DMS153 (cell line): Measurements from ENCODE around the gene OSBPL8.

ENCODE experiments used
- DNase-seq: peaks from one replicate; lab custom pipeline; 2025; lab: John Stamatoyannopoulos, UW

The OSBPL8 gene

GRCh38 chr12:76556368-76556767, 3.2 kb downstream of the OSBPL8 start:
- DNase-seq = no peak

- no peak for DNase-seq
These were observed 3.8 kb downstream of the OSBPL8 start for GRCh38 chr12:76555797-76556196.

GRCh38 chr12:76555231-76555767, 4.3 kb downstream of the OSBPL8 start:
- no peak for DNase-seq

- no peak for DNase-seq
These were observed 5.0 kb downstream of the OSBPL8 start for GRCh38 chr12:76554405-76555230.

GRCh38 chr12:76552343-76552938, 7.1 kb downstream of the OSBPL8 start:
- DNase-seq = no peak

DNA sequence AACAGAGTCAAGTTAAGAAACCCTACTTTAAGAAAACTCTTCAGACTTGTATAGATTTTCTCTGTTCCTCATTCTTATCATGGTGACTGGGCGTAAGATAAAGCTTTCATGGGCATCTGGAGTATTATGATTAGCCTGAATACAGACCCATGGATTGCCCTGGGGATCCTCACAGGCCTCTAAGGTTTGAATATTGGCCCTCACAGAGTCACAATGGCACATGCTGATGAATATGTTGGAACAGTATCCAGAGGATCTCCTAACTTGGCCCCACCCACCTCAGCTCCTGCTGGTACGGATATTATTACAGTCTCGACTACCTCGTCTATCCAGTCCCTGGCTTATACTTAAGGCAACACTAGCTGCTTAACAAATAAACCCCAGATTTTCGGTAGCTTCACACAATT, 8.1 kb downstream of the OSBPL8 start:
- DNase-seq = no peak

DNA sequence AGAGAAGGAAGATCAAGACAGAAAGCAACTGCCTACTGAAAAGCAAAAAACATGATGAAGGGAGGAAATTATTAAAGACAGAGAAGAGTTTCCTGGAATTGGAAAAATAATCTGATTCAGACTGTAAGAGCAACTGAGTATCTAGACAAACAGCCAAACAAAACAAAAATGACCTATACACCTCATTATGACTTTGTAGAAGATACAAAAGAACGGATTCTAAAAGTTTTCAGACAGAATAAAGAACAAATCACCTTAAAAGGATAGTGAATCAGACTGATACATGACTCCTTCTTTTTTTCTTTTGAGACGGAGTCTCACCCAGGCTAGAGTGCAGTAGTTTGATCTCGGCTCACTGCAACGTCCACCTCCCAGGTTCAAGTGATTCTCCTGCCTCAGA, 10.4 kb downstream of the OSBPL8 start:
- no peak for DNase-seq

DNA sequence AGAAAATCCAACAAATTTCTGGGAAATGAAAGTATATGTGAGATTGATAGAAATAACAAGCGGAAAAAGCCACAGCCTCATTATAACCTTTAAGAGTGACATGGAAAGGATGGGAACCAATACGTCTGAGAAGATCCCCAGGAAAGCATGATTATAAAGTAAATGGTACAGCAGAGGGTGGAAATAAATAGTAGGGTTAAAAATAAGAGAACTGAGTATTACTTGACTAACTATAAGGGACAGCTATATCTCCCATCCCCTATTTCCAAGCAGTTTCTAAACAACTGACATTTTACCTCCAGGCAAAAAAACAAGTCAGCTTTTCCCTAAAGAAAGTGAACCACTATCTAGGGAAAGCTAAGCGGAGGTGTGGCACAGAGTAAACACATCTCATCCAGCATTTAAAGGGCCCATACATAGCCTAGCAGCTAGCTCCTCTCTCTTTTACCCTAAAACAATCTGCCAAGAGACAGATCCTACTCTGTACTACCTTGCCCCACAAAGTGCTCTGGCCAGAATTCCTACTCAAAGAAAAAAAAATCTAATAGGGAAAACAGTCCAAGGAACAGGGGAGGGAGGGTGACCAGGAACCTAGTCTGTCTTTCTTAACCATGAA, 11.2 kb downstream of the OSBPL8 start:
- no peak for DNase-seq

- DNase-seq = no peak
These were observed 12.0 kb downstream of the OSBPL8 start for GRCh38 chr12:76547526-76547925.

- no peak for DNase-seq
These were observed 12.7 kb downstream of the OSBPL8 start for GRCh38 chr12:76546889-76547288.

DNA sequence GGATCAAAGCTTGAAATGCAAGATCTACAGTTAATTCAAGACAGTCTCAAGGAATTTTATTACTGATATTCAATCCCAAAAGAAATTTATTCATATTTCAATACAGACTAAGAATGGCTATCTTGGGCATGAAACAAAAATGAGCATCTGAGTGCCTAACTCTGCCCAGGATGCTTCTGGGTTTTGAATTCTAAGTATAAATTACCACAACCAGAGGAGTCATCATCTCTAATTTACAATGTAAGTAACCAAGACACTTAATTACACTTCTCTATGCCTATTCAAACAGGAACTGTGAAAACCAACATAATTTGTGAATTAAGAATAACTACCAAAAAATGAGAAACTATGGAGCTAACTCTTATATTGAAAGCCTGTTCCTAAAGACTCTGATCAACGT, 14.1 kb downstream of the OSBPL8 start:
- DNase-seq = no peak

DNA sequence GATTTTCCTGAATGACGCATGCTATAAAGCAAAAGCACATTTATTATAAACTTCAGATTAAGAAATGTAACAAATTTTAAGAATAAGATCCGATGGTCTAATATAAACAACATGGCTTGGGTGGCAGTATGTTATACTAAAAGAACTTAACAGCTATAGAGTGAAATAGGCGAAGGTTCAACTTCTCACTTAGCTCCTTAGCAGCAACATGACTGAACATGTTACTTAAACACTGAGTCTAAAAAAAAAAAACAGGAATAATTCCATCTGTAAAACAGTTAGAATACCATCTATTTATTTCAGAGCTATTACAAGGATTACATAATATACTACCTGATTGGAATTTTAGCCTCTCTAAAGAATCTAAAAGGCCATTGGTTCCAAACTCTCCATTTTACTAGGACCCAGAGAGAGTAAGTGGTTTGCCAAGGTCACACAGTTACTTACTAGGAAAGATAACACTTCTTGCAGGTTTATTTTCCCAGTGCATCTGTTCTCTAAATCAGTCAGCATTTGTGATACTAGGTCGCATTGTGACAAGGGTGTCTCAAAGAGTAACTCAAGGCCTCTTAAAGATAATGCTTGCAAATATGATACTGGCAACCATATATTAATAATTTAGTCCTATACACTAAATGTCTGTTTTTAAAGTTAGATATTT, 14.8 kb downstream of the OSBPL8 start:
- DNase-seq = no peak

DNA sequence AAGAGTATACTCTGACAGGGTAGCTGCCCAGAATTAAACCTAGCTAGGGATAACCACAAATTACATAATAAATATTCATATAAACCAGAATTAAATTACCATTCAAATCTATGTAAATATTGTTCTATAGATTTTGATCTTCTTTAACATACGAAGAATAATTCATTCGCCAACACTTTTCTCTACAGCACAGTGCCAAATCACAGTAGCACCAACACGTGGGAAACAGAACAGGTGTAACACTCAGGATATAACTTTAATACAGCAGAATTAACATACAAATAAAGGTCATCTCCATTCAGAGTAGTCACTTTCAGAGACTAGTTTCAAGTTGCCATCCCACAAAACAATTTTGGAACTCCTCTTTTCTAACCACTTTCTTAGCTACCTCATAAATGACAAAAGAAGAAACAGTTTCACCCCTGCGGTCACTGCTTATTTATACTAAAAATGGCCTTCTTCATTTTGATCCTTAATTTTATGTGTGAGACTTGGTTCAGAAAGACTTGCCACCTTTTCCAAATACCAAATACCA, 15.7 kb downstream of the OSBPL8 start:
- DNase-seq = no peak

DNA sequence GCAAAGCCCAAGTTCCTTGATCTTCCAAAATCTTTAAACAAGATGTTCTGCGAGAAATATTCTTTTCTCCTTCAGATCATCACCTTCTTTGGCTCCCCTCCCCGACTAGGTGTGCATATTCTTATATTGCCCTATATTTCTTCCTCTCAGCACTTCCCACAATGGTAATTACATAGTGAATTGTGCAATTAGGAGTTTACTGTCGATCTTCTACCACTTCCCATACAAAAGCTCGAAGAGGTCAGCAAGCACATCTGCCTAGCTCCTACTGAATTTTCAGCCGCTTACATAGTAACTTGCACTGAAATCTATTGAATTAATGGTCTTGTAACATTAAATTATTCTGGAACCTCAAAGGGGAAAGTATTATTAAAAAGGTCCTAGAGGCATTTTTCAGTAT, 16.7 kb downstream of the OSBPL8 start:
- DNase-seq = no peak

GRCh38 chr12:76539727-76540126, 19.8 kb downstream of the OSBPL8 start:
- no peak for DNase-seq

- DNase-seq = no peak
These were observed 21.6 kb downstream of the OSBPL8 start for GRCh38 chr12:76537923-76538322.

DNA sequence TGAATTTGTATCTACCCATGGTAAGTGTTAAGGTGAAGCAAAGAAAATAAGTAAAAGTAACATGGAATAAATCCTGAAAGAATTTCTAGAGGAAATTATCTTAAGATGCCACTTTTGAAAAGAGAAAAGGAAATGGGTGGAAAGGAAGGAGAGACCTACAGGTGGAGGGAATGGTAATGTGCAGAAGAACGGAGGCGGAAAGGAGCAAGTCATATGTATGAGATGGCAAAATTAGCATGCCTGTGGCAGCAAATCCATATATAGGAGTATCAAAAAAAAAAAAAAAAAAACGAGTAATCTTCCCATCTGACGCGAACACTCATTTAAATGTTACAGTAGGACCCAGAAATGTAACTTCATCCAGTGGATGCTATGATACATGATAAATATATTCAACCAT, 23.0 kb downstream of the OSBPL8 start:
- DNase-seq = no peak

DNA sequence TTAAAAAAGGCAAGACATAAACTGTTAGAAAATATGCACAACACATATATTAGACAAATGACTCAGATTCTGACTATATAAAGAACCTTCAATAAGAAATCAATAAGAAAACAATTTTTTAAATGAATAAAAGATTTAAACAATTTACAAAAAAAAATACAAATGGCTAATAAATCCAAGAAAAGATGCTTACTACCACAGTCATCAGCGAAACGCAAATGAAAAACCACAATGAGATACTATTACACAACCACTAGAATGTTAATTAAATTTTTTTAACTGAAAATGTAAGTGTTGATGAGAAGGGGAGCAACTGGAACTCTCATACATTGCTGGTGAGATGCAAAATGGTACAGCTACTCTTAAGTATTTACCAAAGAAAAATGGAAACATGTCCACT, 24.4 kb downstream of the OSBPL8 start:
- no peak for DNase-seq

DNA sequence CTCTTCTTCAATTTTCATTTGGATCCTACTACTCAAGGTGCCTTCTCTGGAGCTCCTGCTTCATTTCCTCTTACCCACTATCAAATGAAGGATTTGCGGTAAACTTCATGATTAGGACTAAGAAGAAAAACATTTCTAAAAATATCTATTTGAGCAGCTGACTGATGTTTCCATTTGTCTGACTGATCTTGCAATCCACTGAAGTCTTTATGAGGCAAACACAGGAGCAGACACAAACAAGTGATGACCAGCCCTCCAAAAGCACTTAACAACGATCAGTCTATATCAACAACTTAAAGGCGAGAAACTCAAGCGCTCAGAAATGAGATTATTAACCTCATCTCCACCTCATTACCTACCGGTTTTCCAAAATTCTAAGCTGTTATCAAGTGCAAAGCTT, 26.2 kb downstream of the OSBPL8 start:
- no peak for DNase-seq

GRCh38 chr12:76532520-76532919, 27.1 kb downstream of the OSBPL8 start:
- no peak for DNase-seq

GRCh38 chr12:76531056-76531455, 28.5 kb downstream of the OSBPL8 start:
- DNase-seq = no peak

DNA sequence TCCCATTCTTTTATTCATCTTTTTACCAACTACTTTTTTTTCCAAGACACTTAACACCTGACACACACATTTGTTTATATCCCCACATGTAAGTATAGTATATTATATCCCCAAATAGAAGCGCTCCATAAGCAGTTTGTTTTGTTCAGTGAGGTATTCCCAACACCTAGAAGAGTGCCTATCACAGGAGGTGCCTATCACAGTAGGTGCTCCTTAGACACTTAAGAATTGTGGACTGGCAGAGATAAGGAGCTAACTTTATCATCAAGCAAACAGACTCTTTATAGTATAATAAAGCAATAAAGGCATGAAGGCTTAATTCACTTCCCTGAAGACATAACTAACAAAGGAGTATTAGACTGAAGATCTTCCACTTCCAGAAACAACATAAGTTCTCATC, 29.1 kb downstream of the OSBPL8 start:
- no peak for DNase-seq
